HG02884 (cell line): ENCODE data around the gene RABAC1.
"Not testable (repeated sequence)": the region's sequence is repeated elsewhere in the genome, so short reads cannot be mapped to it uniquely, and the experiment has no call there.

ENCODE experiments used
- ATAC-seq: cut with Tn5 transposase; IDR thresholded peaks from one replicate; pipeline ENCODE4 v1.9.1; 2021; ENCODE audit warnings: mild to moderate bottlenecking, moderate library complexity; ENCODE audit not compliant: unreplicated experiment

The RABAC1 gene, protein sequence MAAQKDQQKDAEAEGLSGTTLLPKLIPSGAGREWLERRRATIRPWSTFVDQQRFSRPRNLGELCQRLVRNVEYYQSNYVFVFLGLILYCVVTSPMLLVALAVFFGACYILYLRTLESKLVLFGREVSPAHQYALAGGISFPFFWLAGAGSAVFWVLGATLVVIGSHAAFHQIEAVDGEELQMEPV

GRCh38 chr19:41959056-41960053 lies at the start of gene RABAC1:
Gene RABAC1 (minus strand): TSS chr19:41959321. CDS start chr19:41959292, 29 bp downstream.
- peak; percentile 83 for ATAC-seq

GRCh38 chr19:42006569-42006968 lies 47.4 kb upstream of the RABAC1 start:
- ATAC-seq = no peak

DNA sequence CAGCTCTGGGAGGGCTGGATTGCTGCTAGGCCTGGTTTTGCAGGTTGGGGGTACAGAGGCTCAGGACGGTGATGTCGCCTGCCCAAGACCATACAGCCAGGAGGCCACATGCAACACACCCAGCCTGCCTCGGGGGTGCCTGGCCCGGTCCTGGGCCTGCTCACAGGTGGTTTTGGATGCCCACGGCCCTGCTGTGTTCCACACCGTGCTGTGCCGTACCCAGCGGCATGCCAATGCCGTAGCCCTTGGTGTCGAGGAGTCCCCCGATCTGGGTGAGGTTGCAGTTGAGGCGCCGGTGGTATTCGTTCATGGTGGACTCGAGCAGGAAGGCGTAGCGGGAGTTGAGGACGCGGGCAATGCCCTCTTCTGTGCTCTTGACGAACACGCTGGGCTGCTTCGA lies 46.4 kb upstream of the RABAC1 start:
- ATAC-seq = no peak

- no peak for ATAC-seq
These were observed 44.6 kb upstream of the RABAC1 start for GRCh38 chr19:42003506-42004294.

GRCh38 chr19:41999878-42000208 lies 40.7 kb upstream of the RABAC1 start:
- no peak for ATAC-seq

DNA sequence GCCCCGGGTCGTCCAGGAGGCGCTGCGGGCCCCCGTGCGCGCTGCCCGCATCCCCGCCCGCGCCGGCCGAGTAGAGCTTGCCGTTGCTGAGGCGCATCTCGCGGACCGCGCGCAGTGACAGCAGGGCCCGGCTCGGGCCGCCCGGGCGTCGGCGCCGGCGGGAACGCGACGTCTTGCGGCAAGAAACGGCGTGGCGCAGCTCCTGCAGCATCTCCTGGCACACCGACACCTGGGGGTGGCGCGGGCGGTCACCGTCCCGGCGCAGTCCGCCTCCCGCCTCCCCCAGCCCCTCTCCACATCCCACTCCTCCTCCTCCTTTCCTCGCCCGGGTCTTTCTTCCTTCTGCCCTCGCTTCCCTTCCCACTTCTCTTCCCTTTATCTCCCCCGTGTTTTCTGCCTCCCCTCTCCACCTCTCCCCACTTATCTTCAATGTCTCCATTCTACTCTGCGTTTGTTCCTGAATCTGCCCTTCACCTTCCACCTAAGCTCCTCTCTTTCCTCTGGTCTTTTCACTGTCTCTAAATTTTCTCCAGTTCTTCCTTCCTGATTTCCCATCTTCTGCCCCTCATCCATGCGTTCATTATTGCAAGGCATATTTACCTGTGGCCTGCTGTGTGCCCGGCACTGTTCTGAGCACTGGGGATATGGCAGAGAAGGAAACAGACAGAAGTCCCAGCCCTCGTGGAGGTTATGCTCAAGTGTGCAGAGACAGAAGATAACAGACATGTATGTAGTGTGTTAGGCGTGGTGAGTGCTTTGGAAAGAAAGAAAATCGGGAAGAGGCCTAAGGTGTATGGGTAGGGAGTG lies 40.2 kb upstream of the RABAC1 start:
- ATAC-seq = no peak

- no peak for ATAC-seq
These were observed 39.3 kb upstream of the RABAC1 start for GRCh38 chr19:41998246-41999020.

GRCh38 chr19:41997851-41998229 lies 38.7 kb upstream of the RABAC1 start:
- ATAC-seq = no peak

GRCh38 chr19:41997121-41997850 lies 38.2 kb upstream of the RABAC1 start:
- no peak for ATAC-seq

- no peak for ATAC-seq
These were observed 37.1 kb upstream of the RABAC1 start for GRCh38 chr19:41995959-41996797.

- no peak for ATAC-seq
These were observed 36.2 kb upstream of the RABAC1 start for GRCh38 chr19:41994994-41995958.

DNA sequence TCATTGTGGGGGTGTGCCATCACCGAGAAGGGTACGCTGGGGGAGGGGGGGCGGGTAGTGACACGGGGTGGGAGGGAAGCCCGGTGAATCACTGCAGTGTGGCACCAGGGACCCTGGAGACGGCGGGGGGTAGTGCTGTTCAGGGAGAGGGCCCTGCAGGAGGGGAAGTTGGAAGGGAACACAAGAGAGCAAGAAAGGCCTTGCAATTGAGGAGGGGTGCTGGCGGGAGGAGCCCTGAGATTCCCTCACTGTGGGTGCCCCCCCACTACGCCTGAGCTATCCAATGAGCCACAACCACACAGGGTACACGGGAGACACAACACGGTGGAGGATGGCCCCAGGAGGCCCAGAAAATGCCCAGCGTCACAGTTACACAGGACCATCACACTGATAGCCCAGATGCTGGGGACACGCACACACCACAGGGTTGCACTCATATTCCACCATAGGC lies 35.4 kb upstream of the RABAC1 start:
- ATAC-seq = no peak

DNA sequence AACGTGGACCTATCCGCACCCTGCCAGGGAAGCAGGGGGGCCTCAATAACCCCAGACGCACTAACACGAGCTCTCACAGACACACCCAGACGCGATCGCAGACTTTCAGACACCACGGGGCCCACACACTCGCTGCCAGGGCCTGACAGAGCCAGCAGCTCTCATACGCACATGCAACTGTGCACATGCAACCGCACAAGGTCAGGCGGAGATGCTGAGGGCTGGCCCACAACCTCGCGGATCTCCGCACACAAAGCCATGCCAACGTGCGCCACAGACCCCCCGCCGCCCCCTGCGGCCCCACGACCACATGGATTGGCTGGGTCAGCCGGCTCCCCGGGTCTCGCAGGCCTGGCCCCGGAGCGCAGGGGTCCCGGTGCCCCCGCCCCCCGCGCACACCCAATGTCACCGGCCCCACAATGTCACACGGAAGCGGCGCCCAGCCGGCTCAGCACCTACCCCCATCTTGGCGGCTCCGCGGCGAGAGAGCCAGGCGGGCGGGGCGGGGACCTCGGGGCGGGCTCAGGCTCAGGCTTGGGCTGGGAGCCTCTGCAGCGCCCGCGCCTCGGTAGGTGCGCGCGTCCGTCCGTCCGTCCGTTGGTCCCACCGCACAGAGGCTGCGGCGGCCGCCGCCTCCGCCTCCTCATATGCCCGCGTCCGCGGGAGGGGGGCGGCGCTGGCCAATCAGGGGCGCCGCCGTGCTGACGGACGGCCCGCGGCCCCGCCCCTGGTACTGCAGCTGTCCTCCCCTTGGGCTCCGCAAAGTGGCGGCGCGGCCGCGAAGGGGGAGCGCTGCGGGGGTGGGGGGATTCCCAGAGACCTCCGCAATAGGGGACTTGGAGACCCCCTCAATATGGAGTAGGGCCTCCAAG lies 34.7 kb upstream of the RABAC1 start, which contains the start of gene ATP1A3:
Gene ATP1A3 (minus strand): TSS at position 619 of the 872 bp plus-strand sequence. CDS start 154 bp downstream, at position 465.
- ATAC-seq = no peak

DNA sequence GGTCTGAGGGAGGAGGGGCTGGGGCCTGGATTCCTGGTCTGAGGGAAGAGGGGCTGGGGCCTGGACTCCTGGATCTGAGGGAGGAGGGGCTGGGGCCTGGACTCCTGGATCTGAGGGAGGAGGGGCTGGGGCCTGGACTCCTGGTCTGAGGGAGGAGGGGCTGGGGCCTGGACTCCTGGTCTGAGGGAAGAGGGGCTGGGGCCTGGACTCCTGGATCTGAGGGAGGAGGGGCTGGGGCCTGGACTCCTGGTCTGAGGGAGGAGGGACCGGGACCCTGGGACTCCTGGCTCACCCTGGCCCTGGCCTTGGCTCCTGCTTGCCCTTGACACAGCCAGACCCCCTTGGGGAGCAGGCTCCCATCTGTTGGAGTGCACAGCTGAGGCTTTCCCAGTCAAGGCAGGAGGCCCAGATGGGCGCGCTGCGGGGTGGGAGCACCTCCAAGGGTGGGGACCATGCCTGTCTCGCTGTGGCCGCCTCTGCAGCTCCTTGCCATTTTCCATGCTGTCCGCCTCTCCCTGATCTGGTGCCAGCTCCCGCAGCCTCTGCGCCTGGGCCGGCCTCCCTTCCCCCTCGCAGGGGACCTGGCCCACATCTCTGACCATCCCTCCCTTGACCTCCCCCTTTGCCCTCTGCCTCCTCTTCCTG lies 32.9 kb upstream of the RABAC1 start:
- not testable (repeated sequence) for ATAC-seq

DNA sequence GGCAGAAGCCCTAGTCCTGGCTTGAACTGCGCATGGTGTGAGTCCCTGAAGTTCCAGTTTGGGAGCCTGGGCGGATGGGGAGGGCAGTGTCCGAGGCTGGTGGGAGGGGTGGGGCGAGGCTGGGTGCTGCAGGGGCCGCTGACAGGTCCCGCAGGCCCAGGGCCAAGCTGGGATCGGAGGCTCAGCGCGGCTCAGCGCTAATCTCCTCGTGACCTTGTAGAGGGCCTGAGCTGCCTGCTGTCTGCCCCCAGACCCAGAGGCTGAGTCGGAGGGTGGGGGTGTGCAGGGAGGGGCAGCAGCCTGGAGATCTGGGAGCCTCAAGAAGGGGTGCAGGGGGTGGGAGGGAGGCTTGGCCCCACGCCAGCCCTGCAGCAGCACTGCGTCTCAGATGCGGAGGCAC lies 31.9 kb upstream of the RABAC1 start:
- no peak for ATAC-seq
